ENCODE results near the gene TRIM47. TPM values are rescaled to one million over a fixed set of nuclear protein-coding genes. Genes with fewer than 3 reads are reported as not detected.

Gene TRIM47
- total and polyA plus RNA-seq, 2 of the 13 experiments (the other 11 are each of a cell fraction or from before 2014, with no cell fraction given), result 33.5 to 82.0 TPM

- TF ChIP-seq, protein P1, sequence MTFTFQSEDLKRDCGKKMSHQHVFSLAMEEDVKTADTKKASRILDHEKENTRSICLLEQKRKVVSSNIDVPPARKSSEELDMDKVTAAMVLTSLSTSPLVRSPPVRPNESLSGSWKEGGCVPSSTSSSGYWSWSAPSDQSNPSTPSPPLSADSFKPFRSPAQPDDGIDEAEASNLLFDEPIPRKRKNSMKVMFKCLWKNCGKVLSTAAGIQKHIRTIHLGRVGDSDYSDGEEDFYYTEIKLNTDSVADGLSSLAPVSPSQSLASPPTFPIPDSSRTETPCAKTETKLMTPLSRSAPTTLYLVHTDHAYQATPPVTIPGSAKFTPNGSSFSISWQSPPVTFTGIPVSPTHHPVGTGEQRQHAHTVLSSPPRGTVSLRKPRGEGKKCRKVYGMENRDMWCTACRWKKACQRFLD (CRISPR knock-in tag; IDR thresholded peaks at IDR 0.05; ENCODE audit: borderline replicate concordance), result peak; percentile 33; the same call in 1 of the 2 replicates
- TF ChIP-seq, protein P2, sequence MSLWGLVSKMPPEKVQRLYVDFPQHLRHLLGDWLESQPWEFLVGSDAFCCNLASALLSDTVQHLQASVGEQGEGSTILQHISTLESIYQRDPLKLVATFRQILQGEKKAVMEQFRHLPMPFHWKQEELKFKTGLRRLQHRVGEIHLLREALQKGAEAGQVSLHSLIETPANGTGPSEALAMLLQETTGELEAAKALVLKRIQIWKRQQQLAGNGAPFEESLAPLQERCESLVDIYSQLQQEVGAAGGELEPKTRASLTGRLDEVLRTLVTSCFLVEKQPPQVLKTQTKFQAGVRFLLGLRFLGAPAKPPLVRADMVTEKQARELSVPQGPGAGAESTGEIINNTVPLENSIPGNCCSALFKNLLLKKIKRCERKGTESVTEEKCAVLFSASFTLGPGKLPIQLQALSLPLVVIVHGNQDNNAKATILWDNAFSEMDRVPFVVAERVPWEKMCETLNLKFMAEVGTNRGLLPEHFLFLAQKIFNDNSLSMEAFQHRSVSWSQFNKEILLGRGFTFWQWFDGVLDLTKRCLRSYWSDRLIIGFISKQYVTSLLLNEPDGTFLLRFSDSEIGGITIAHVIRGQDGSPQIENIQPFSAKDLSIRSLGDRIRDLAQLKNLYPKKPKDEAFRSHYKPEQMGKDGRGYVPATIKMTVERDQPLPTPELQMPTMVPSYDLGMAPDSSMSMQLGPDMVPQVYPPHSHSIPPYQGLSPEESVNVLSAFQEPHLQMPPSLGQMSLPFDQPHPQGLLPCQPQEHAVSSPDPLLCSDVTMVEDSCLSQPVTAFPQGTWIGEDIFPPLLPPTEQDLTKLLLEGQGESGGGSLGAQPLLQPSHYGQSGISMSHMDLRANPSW (CRISPR knock-in tag; IDR thresholded peaks at IDR 0.05; ENCODE audit: borderline replicate concordance), result no peak
- no peak for TF ChIP-seq ZKSCAN1 (IDR thresholded peaks at IDR 0.05; ENCODE audit: low read length)
- peak; percentile 91; the same call in 1 of the 2 replicates for TF ChIP-seq ZC3H4 (CRISPR knock-in tag; IDR thresholded peaks at IDR 0.05; ENCODE audit: borderline replicate concordance)
- no peak for TF ChIP-seq POLR2AphosphoS2 (IDR thresholded peaks at IDR 0.05; ENCODE audit: low read depth, low read length)
- 0 out of 2 replicates have a peak, but pooled peaks have one; percentile 3 for TF ChIP-seq ZNF652 (CRISPR knock-in tag; IDR thresholded peaks at IDR 0.05; ENCODE audit: borderline replicate concordance, low read depth)
- no peak for TF ChIP-seq SMARCC2 (IDR thresholded peaks at IDR 0.05)
- no peak for TF ChIP-seq ZNF562 (CRISPR knock-in tag; IDR thresholded peaks at IDR 0.05; ENCODE audit: borderline replicate concordance)
- TF ChIP-seq, protein P3, sequence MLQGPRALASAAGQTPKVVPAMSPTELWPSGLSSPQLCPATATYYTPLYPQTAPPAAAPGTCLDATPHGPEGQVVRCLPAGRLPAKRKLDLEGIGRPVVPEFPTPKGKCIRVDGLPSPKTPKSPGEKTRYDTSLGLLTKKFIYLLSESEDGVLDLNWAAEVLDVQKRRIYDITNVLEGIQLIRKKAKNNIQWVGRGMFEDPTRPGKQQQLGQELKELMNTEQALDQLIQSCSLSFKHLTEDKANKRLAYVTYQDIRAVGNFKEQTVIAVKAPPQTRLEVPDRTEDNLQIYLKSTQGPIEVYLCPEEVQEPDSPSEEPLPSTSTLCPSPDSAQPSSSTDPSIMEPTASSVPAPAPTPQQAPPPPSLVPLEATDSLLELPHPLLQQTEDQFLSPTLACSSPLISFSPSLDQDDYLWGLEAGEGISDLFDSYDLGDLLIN (CRISPR knock-in tag; IDR thresholded peaks at IDR 0.05; ENCODE audit: borderline replicate concordance), result no peak
- no peak for TF ChIP-seq RNF2 (conservative IDR thresholded peaks at IDR 0.05; ENCODE audit: low read depth)
- TF ChIP-seq ASH2L (IDR thresholded peaks at IDR 0.05; ENCODE audit: insufficient read length, low read depth, low read length), result no peak
- no peak for TF ChIP-seq ZFP36L2 (CRISPR knock-in tag; IDR thresholded peaks at IDR 0.05)
- TF ChIP-seq ZNF891 (CRISPR knock-in tag; IDR thresholded peaks at IDR 0.05), result 0 out of 2 replicates have a peak, but pooled peaks have one; percentile 73
- TF ChIP-seq TBL1XR1 (IDR thresholded peaks at IDR 0.05; ENCODE audit: borderline replicate concordance, low read length, partially characterized antibody), result no peak
- TF ChIP-seq ZFP82 (CRISPR knock-in tag; IDR thresholded peaks at IDR 0.05; ENCODE audit: borderline replicate concordance), result no peak
- TF ChIP-seq NCOA5 (CRISPR knock-in tag; IDR thresholded peaks at IDR 0.05), result no peak
- TF ChIP-seq U2AF1 (optimal IDR thresholded peaks at IDR 0.05; ENCODE audit: low read depth, low read length), result no peak
- TF ChIP-seq CEBPG (CRISPR knock-in tag; IDR thresholded peaks at IDR 0.05), result no peak
- TF ChIP-seq CAMTA2 (CRISPR knock-in tag; IDR thresholded peaks at IDR 0.05; ENCODE audit: borderline replicate concordance), result no peak; the same call in 1 of the 2 replicates
- TF ChIP-seq NKX3-1 (CRISPR knock-in tag; IDR thresholded peaks at IDR 0.05), result no peak
- TF ChIP-seq HOXD1 (CRISPR knock-in tag; IDR thresholded peaks at IDR 0.05), result 0 out of 2 replicates have a peak, but pooled peaks have one; percentile 16
- TF ChIP-seq BCL6 (CRISPR knock-in tag; IDR thresholded peaks at IDR 0.05), result 0 out of 2 replicates have a peak, but pooled peaks have one; percentile 25
- TF ChIP-seq ZMYM2 (CRISPR knock-in tag; IDR thresholded peaks at IDR 0.05), result no peak
- TF ChIP-seq, protein P4, sequence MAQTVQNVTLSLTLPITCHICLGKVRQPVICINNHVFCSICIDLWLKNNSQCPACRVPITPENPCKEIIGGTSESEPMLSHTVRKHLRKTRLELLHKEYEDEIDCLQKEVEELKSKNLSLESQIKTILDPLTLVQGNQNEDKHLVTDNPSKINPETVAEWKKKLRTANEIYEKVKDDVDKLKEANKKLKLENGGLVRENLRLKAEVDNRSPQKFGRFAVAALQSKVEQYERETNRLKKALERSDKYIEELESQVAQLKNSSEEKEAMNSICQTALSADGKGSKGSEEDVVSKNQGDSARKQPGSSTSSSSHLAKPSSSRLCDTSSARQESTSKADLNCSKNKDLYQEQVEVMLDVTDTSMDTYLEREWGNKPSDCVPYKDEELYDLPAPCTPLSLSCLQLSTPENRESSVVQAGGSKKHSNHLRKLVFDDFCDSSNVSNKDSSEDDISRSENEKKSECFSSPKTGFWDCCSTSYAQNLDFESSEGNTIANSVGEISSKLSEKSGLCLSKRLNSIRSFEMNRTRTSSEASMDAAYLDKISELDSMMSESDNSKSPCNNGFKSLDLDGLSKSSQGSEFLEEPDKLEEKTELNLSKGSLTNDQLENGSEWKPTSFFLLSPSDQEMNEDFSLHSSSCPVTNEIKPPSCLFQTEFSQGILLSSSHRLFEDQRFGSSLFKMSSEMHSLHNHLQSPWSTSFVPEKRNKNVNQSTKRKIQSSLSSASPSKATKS (CRISPR knock-in tag; IDR thresholded peaks at IDR 0.05), result no peak
Measured at GRCh38 chr17:75856062-75856756, 22.2 kb downstream of the TRIM47 start (continued).

Measured in HepG2 (cell line).